ENCODE data around the gene CTBP2.

CTBP2 gene

GRCh38 chr10:125054669-125055268 is 105.6 kb downstream of the CTBP2 start:
- no peak for TF ChIP-seq YY1 (IDR thresholded peaks at IDR 0.05; ENCODE audit: low read depth)
- TF ChIP-seq TCF12 (IDR thresholded peaks at IDR 0.05; ENCODE audit: low read depth), result no peak
- TF ChIP-seq ZBTB7A (IDR thresholded peaks at IDR 0.05; ENCODE audit: low read depth), result no peak
- TF ChIP-seq EGR1 (IDR thresholded peaks at IDR 0.05), result no peak
- no peak for TF ChIP-seq CEBPB (IDR thresholded peaks at IDR 0.05)
- TF ChIP-seq EP300 (IDR thresholded peaks at IDR 0.05; ENCODE audit: borderline replicate concordance), result no peak

GRCh38 chr10:125054216-125054615 is 106.1 kb downstream of the CTBP2 start:
- TF ChIP-seq REST (IDR thresholded peaks at IDR 0.05; ENCODE audit: low read depth) (no peak), CREB1 (IDR thresholded peaks at IDR 0.05; ENCODE audit: low read depth) (no peak), RAD21 (IDR thresholded peaks at IDR 0.05; ENCODE audit: low read depth) (no peak), YY1 (IDR thresholded peaks at IDR 0.05; ENCODE audit: low read depth) (no peak), EGR1 (IDR thresholded peaks at IDR 0.05) (no peak), TEAD4 (IDR thresholded peaks at IDR 0.05) (no peak), TAF1 (IDR thresholded peaks at IDR 0.05; ENCODE audit: low read depth) (no peak), ZBTB7A (IDR thresholded peaks at IDR 0.05; ENCODE audit: low read depth) (no peak)

GRCh38 chr10:125052146-125052545 is 108.2 kb downstream of the CTBP2 start:
- TF ChIP-seq CREB1 (IDR thresholded peaks at IDR 0.05; ENCODE audit: low read depth) (no peak), USF1 (IDR thresholded peaks at IDR 0.05) (no peak), FOXM1 (IDR thresholded peaks at IDR 0.05; ENCODE audit: borderline replicate concordance, low read depth) (no peak), EP300 (IDR thresholded peaks at IDR 0.05; ENCODE audit: borderline replicate concordance) (no peak), NFIC (IDR thresholded peaks at IDR 0.05) (no peak), YY1 (IDR thresholded peaks at IDR 0.05; ENCODE audit: low read depth) (no peak), TEAD4 (IDR thresholded peaks at IDR 0.05) (no peak), TAF1 (IDR thresholded peaks at IDR 0.05; ENCODE audit: low read depth) (no peak), EGR1 (IDR thresholded peaks at IDR 0.05) (no peak), TCF12 (IDR thresholded peaks at IDR 0.05; ENCODE audit: low read depth) (no peak), REST (IDR thresholded peaks at IDR 0.05; ENCODE audit: low read depth) (no peak), RAD21 (IDR thresholded peaks at IDR 0.05; ENCODE audit: low read depth) (no peak)

GRCh38 chr10:125050383-125050782 is 110.0 kb downstream of the CTBP2 start:
- TF ChIP-seq YY1 (IDR thresholded peaks at IDR 0.05; ENCODE audit: low read depth), result no peak
- TF ChIP-seq CEBPB (IDR thresholded peaks at IDR 0.05), result no peak
- TF ChIP-seq ZBTB7A (IDR thresholded peaks at IDR 0.05; ENCODE audit: low read depth), result no peak
- no peak for TF ChIP-seq RAD21 (IDR thresholded peaks at IDR 0.05; ENCODE audit: low read depth)
- no peak for TF ChIP-seq EGR1 (IDR thresholded peaks at IDR 0.05)
- TF ChIP-seq FOXM1 (IDR thresholded peaks at IDR 0.05; ENCODE audit: borderline replicate concordance, low read depth), result no peak
- no peak for TF ChIP-seq NFIC (IDR thresholded peaks at IDR 0.05)
- TF ChIP-seq TCF12 (IDR thresholded peaks at IDR 0.05; ENCODE audit: low read depth), result no peak
- TF ChIP-seq MAX (IDR thresholded peaks at IDR 0.05), result no peak
- no peak for TF ChIP-seq TAF1 (IDR thresholded peaks at IDR 0.05; ENCODE audit: low read depth)
- TF ChIP-seq REST (IDR thresholded peaks at IDR 0.05; ENCODE audit: low read depth), result no peak
- no peak for TF ChIP-seq CREB1 (IDR thresholded peaks at IDR 0.05; ENCODE audit: low read depth)
- TF ChIP-seq TEAD4 (IDR thresholded peaks at IDR 0.05), result no peak
- TF ChIP-seq EP300 (IDR thresholded peaks at IDR 0.05; ENCODE audit: borderline replicate concordance), result no peak

GRCh38 chr10:125049216-125049881 is 111.0 kb downstream of the CTBP2 start:
- TF ChIP-seq REST (IDR thresholded peaks at IDR 0.05; ENCODE audit: low read depth) (no peak), TAF1 (IDR thresholded peaks at IDR 0.05; ENCODE audit: low read depth) (no peak), FOXM1 (IDR thresholded peaks at IDR 0.05; ENCODE audit: borderline replicate concordance, low read depth) (no peak), TEAD4 (IDR thresholded peaks at IDR 0.05) (no peak), ZBTB7A (IDR thresholded peaks at IDR 0.05; ENCODE audit: low read depth) (no peak), MAX (IDR thresholded peaks at IDR 0.05) (no peak), CREB1 (IDR thresholded peaks at IDR 0.05; ENCODE audit: low read depth) (no peak), CEBPB (IDR thresholded peaks at IDR 0.05) (no peak), USF1 (IDR thresholded peaks at IDR 0.05) (no peak), YY1 (IDR thresholded peaks at IDR 0.05; ENCODE audit: low read depth) (no peak), TCF12 (IDR thresholded peaks at IDR 0.05; ENCODE audit: low read depth) (no peak), NFIC (IDR thresholded peaks at IDR 0.05) (no peak), RAD21 (IDR thresholded peaks at IDR 0.05; ENCODE audit: low read depth) (no peak), EGR1 (IDR thresholded peaks at IDR 0.05) (no peak), EP300 (IDR thresholded peaks at IDR 0.05; ENCODE audit: borderline replicate concordance) (no peak)

Measured in Ishikawa (cell line).